Measurements from ENCODE around the gene FAM120AOS.

- TF ChIP-seq, protein P1, sequence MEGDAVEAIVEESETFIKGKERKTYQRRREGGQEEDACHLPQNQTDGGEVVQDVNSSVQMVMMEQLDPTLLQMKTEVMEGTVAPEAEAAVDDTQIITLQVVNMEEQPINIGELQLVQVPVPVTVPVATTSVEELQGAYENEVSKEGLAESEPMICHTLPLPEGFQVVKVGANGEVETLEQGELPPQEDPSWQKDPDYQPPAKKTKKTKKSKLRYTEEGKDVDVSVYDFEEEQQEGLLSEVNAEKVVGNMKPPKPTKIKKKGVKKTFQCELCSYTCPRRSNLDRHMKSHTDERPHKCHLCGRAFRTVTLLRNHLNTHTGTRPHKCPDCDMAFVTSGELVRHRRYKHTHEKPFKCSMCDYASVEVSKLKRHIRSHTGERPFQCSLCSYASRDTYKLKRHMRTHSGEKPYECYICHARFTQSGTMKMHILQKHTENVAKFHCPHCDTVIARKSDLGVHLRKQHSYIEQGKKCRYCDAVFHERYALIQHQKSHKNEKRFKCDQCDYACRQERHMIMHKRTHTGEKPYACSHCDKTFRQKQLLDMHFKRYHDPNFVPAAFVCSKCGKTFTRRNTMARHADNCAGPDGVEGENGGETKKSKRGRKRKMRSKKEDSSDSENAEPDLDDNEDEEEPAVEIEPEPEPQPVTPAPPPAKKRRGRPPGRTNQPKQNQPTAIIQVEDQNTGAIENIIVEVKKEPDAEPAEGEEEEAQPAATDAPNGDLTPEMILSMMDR (IDR thresholded peaks at IDR 0.05 in 4 of 5, conservative IDR thresholded peaks at IDR 0.05 in 1 of 5) = peak; percentile 35 to 60 (median 44)
- TF ChIP-seq POLR2A (IDR thresholded peaks at IDR 0.05) = no peak
These were observed 1.3 kb downstream of the FAM120AOS start for GRCh38 chr9:93451849-93452709.
